NCI-H1436 (cell line): ENCODE results near the gene SBK2.
"Not testable (repeated sequence)": the region's sequence is repeated elsewhere in the genome, so short reads cannot be mapped to it uniquely, and the experiment has no call there.

Experiments
- DNase-seq: peaks from one replicate; lab custom pipeline; 2025; lab: John Stamatoyannopoulos, UW

The SBK2 gene

GRCh38 chr19:55535965-55536350, 975 bp downstream of the SBK2 start:
- DNase-seq = no peak

- DNase-seq = no peak
These were observed 1.6 kb downstream of the SBK2 start for GRCh38 chr19:55535173-55535964.

GRCh38 chr19:55534280-55534679, 2.7 kb downstream of the SBK2 start:
- DNase-seq = not testable (repeated sequence)

GRCh38 chr19:55530996-55531395, 5.9 kb downstream of the SBK2 start:
- no peak for DNase-seq

- no peak for DNase-seq
These were observed 7.2 kb downstream of the SBK2 start for GRCh38 chr19:55529636-55530234.

GRCh38 chr19:55528030-55528803, 8.7 kb downstream of the SBK2 start:
- peak; percentile 41 for DNase-seq

GRCh38 chr19:55527197-55528029, 9.5 kb downstream of the SBK2 start:
- no peak for DNase-seq

DNA sequence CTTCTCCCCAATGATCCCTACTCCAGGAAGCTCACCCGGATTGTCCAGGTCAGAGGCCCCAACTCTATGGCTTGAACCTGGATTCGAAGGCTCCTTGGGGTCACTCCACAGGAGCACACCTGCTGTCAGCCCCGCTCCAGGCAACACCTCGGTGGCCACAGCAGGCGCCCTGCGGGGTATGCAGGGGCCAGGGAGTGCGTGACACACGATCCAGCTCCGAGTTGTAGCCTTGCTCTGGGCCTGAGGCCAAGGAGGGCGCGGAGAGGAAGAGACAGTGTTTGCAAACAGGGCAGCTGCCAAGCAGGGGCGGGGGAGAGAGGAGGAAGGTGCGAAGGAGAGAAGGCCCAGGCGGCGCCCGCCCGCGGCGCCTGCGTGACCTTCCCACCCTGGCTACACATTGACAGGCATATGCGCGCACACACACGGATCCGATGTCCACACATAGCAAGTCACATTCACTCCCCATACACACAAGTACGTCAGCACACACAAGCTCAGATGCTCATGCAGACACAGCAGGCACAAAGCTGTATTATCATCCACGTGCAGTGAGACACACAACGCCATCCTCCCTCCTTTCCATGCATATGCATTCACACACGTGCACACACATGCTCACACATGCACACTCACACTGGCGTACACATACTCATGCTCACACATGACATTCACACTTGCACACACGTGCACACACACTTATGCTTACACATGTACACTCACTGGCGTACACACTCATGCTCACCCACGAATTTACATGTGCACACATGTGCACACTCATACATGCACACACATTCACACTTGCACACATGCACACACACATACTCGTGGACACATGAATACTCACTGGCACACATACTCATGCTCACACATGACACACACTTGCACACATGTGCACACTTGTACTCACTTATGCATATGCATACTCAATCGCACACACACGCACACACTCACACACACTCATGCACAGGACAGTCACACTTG, 10.4 kb downstream of the SBK2 start:
- DNase-seq = peak; percentile 55

DNA sequence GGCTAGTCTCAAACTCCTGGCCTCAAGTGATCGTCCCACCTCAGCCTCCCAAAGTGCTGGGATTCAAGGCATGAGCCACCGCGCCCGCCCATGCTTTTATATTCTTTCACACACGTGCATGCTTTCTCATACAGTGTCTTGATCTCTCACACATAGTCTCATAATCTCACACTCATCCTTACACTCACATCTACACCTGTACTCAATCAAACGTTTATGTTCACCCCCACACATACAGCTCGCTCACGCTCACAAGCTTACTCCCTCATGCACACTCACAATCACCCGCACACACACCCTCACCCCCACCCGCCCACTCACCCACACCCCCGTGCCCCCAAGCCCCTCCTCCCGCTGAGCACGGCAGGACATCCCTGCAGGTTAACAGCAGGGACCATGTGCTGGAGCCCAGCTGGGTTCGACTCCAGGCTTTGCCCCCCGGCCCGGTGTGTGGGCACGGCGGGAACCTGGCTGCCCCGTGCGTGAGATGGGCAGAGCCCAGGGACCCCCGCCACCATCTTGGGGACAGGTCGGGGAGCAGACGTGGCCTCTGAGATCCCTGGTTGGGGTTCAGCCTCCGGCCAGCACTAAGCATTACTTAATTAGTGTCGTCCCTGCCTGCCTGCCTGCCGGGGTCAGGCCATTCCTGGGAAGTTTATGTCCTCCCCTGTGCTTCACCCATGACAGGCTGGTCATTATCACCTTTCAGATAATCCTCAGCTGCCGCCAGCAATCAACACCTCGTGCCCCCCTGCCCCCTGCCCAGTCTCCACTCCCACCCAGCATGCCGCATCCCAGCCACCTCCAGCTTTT, 11.4 kb downstream of the SBK2 start:
- no peak for DNase-seq

DNA sequence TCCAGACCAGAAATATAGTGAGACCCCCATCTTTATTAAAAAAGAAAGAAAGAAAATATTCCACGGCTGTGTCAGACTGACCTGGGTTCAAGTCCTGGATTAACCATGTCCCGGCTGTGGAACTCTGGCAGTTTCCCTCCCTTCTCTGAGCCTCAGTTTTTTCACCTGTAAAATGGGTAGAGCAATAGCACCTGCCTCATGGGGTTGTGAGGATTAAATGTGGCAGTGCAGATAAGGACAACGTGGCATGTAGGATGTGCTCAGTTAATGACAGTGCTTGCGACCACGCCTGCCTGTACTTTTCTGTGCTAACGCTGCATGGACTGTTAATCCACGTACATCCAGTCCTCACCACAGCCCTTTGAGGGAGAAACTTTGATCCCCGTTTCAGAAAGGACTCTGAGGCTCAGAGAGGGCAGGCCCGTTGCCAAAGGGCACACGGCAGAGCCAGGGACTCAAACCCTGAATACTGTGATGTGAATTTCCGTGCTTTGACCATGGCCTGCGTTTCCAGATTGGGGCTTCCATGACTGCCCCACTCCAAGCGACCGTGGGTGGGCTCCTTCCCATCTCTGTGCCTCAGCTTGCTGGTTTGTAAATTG, 16.1 kb downstream of the SBK2 start:
- DNase-seq = no peak

GRCh38 chr19:55519451-55520311, 17.3 kb downstream of the SBK2 start:
- DNase-seq = no peak

GRCh38 chr19:55516878-55517620, 19.9 kb downstream of the SBK2 start:
- peak; percentile 97 for DNase-seq

DNA sequence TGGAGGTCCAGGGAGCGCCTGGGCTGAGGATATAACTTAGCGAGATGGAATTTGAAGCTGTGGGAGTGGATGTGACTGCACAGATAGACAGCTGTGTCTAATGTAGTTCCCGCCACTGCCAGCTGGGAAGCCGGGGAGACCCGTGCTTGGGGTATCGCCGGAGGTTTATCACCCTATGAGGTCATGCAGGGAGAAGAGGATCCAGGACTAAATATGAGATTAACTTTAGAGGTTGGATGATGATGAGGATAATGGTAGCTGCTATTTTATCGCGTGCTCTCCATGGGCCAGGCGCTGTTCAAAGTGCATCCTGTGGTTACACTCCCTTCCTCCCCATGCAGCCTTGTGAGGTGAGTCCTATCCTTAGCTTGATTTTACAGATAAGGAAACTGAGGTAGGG, 28.8 kb downstream of the SBK2 start:
- no peak for DNase-seq

- no peak for DNase-seq
These were observed 32.0 kb downstream of the SBK2 start for GRCh38 chr19:55504981-55505380.

GRCh38 chr19:55504252-55504603, 32.7 kb downstream of the SBK2 start:
- DNase-seq = no peak

DNA sequence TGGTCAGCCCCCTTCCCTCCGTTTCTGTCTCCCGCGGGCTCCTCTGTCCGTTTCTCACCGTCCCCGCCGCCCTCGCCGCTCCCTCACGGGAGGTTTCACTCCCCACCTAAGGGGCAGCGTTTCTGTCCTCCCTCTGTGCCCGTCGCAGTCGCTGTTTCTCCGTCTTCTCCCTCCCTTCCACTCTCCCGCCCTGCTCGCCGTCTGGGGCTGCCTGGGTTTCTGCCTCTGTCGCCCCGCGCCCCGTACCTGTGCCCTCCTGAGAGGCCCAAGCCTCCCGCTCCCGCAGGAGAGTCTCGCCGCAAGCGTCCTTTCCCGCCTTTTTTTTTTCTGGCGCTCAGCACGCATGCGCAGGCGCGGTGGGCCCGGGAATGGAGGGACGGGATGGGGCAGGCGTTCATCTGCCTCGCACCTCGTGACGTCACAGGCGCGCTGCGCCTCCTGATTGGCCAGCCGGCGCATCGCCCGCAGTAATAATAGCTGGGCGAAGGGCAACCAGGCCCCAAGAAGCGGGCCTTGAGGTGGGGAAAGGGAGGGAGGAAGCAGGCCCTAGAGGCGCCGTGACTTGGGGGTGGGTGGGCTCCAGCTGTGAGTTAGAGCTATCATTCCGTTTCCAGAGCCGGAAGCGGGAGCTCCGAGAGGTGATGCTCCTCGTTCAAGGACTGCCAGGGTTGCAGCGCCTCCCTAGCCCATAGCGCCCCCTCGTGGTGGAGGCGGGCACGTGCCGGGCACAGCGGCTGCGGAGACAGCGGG, 33.3 kb downstream of the SBK2 start:
- DNase-seq = peak; percentile 76

- no peak for DNase-seq
These were observed 33.8 kb downstream of the SBK2 start for GRCh38 chr19:55503157-55503501.
